Stimulated activated naive CD8-positive, alpha-beta T cell treated with anti-CD3 and anti-CD28 coated beads, Interleukin-15, amount 100 ng/mL, for 72 hours (primary cell): Measurements from ENCODE around the gene THBD.

Source experiments
- ATAC-seq: fragments of 150-1000 bp; cut with Tn5 transposase; 2 replicates; pipeline ENCODE4 v1.10.0; 2021; ENCODE audit warnings: mild to moderate bottlenecking, moderate library complexity
- DNase-seq, 2 donors: peaks; one replicate each; pipeline ENCODE4 v3.0.0; 2021 to 2022
- H3K27ac Mint-ChIP-seq, 2 donors: one replicate each; pipeline ENCODE4 v1.8.0; 2022; ENCODE audit warnings: mild to moderate bottlenecking in 2 of 2, mixed read lengths in 2 of 2, moderate library complexity in 2 of 2
- H3K27me3 Mint-ChIP-seq: one replicate; pipeline ENCODE4 v1.8.0; 2022; ENCODE audit warnings: mixed read lengths
- H3K4me1 Mint-ChIP-seq: one replicate; pipeline ENCODE4 v1.8.0; 2022; ENCODE audit warnings: mild to moderate bottlenecking, mixed read lengths
- H3K4me3 Mint-ChIP-seq, 2 donors: one replicate each; pipeline ENCODE4 v1.8.0; 2022; ENCODE audit warnings: mild to moderate bottlenecking in 2 of 2, mixed read lengths in 2 of 2, moderate library complexity in 1 of 2
- H3K9me3 Mint-ChIP-seq, 2 donors: one replicate each; pipeline ENCODE4 v1.8.0; 2022; ENCODE audit warnings: mixed read lengths in 2 of 2

Gene THBD

GRCh38 chr20:23002276-23002675 lies 47.2 kb downstream of the THBD start:
- Mint-ChIP-seq H3K4me3 (no peak overlapping the region), H3K9me3 (no peaks in the 10 kb centered on the region), H3K4me1 (no peaks in the 10 kb centered on the region), H3K27me3 (no peaks in the 10 kb centered on the region), H3K27ac (no peak overlapping the region)
- DNase-seq (no peak), ATAC-seq (no peak)

- no peak for DNase-seq
- Mint-ChIP-seq H3K27ac (no peak overlapping the region), H3K4me3 (no peak overlapping the region), H3K4me1 (no peaks in the 10 kb centered on the region), H3K9me3 (no peaks in the 10 kb centered on the region), H3K27me3 (no peaks in the 10 kb centered on the region)
- ATAC-seq, result no peak
These were observed 49.1 kb downstream of the THBD start for GRCh38 chr20:23000232-23000947.

DNA sequence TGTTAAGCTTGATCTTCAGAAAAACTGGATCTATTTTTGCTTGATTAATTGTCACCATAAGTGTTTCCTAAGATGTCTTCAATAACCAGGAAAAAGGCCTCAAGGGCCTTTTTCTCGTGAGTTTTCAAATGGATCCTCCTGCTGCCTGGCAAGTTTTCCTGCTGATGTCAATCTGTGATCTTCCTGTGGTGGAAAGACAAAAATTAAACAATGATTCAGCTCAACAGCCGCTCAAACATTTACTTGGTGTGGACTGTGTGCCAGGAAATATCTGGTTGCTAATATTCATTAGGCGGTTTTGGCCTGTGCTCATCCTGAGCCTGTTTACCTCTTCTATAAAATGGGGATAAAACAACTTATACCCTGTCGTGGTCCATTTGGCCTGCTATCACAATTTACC lies 49.7 kb downstream of the THBD start:
- no peak overlapping the region for H3K4me3 Mint-ChIP-seq
- ATAC-seq (no peak), DNase-seq (no peak)
- H3K27ac Mint-ChIP-seq, result no peak overlapping the region
- H3K27me3 Mint-ChIP-seq, result no peaks in the 10 kb centered on the region
- H3K9me3 Mint-ChIP-seq, result no peaks in the 10 kb centered on the region
- no peaks in the 10 kb centered on the region for H3K4me1 Mint-ChIP-seq

DNA sequence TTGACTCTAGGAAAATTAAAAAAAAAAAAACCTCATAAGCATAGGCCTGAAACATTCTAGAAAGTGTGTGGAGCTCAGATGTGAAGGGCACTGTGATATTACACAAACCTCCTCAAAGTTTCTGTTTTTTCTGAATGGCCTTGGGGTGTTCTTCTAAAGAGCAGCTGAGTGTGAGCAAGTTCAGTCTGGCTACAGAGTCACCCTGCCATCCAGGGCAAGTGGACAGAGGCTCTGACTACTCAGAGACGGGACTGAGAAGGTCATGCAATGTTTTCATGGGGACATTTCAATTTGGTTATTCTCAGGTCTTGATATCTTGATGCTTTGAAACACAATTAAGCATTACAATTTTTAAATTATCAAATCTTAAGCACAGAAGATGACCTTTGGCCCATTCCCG lies 51.0 kb downstream of the THBD start:
- Mint-ChIP-seq H3K27ac (no peak overlapping the region), H3K4me3 (no peak overlapping the region), H3K4me1 (no peaks in the 10 kb centered on the region), H3K9me3 (no peaks in the 10 kb centered on the region), H3K27me3 (no peaks in the 10 kb centered on the region)
- DNase-seq (no peak), ATAC-seq (no peak)

DNA sequence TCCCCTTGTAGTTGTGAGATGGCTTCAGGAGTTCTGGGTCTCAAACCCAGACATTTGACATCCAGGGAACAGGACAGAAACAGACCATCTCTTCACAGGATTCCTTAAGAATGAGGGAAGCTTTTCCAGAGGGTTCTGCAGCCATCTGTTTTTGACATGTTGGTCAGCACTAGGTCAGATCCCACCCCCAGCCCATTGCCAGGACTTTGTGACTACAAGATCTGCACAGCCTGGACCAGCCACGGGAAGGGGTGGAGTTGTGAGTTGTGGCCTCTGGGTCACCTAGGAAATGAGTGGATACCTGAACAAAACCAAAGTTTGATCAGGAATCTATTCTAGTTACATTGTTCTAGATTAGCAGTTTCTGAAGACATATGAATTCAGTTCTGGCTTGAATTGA lies 53.5 kb downstream of the THBD start:
- H3K4me1 Mint-ChIP-seq, result no peaks in the 10 kb centered on the region
- DNase-seq, result no peak
- H3K27me3 Mint-ChIP-seq, result no peaks in the 10 kb centered on the region
- ATAC-seq, result no peak
- no peak overlapping the region for H3K27ac Mint-ChIP-seq
- no peak overlapping the region for H3K4me3 Mint-ChIP-seq
- H3K9me3 Mint-ChIP-seq, result peaks cover 4 to 9% of the 10 kb centered on the region in 2 donors
